Measurements from ENCODE around the gene JPH2.
"Not testable (repeated sequence)": the region's sequence is repeated elsewhere in the genome, so short reads cannot be mapped to it uniquely, and the experiment has no call there.

Gene JPH2

DNA sequence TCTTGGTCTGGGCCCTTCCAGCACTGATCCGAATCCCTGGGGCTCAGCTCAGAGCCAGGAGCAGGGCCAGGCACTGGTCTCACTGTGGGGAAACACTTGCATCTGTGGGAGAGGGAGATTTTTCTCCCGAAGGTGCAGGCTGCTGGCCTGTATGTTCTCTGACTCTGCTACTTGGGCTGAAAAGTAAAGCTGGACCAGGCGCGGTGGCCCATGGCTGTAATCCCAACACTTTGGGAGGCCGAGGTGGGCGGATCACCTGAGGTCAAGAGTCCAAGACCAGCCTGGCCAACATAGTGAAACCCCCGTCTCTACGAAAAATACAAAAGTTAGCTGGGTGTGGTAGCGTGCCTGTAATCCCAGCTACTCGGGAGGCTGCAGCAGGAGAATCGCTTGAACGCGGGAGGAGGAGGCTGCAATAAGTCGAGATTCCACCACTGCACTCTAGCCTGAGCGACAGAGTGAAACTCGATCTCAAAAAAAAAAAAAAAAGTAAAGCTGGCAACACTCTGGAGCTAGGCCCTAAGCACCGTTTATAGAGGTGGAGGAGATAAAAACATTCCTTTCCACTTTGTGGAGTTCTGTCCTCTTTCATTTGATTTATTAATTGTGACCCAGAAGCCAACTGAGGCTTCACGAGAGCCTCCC, 41.7 kb downstream of the JPH2 start:
- Mint-ChIP-seq H3K4me1 (ENCODE audit: low read depth) (no peaks in the 10 kb centered on the region), H3K36me3 (ENCODE audit: low read depth) (no peaks in the 10 kb centered on the region), H3K27ac (no peak overlapping the region), H3K9me3 (no peaks in the 10 kb centered on the region), H3K27me3 (peaks cover 9% of the 10 kb centered on the region), H3K4me3 (no peak overlapping the region)
- intact Hi-C loops (cut with micrococcal nuclease) = no loop called here

DNA sequence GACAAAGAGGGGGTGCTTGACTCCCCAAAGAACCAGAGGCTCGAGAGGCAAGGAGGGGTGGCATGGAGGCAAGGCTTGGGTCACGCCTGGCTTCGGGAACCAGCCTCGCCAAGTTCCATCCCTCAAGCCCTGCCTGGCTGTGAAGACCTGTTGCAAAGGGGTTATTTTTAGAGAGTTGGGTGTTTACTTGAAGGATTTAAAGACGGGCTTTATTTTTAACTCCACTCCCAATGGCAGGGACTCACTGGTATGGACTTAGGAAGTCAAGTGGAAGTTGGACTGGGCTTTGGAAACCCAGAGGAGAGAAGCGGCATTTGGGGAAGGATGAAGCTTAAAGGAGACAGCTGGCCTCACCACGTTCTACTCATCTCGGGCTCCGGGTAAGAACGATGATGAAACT, 43.1 kb downstream of the JPH2 start:
- intact Hi-C loops (cut with micrococcal nuclease) = no loop called here
- no peak overlapping the region for H3K27ac Mint-ChIP-seq
- H3K9me3 Mint-ChIP-seq = no peaks in the 10 kb centered on the region
- H3K4me3 Mint-ChIP-seq = no peak overlapping the region
- no peaks in the 10 kb centered on the region for H3K4me1 Mint-ChIP-seq (ENCODE audit: low read depth)
- H3K27me3 Mint-ChIP-seq = peaks cover 7% of the 10 kb centered on the region
- no peaks in the 10 kb centered on the region for H3K36me3 Mint-ChIP-seq (ENCODE audit: low read depth)

DNA sequence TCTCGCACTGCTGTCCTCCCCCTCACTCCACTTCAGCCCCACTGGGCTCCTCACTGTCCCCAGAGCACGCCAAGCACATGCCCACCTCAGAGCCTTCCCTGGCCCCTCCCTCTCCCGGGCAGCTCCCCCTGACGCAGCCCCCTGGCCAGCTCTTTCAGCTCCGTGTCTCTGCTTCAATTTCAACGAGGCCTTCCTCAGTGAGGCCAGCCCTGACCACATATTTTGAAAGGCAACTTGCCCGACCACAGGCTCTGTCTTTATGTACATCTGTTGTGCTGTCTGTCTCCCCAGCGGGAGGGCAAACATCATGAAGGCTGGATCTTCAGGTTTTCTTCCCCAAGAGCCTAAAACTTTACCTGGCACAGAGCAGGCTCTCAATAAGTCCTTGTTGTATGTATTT, 44.6 kb downstream of the JPH2 start:
- H3K4me1 Mint-ChIP-seq (ENCODE audit: low read depth) = no peaks in the 10 kb centered on the region
- H3K4me3 Mint-ChIP-seq = no peak overlapping the region
- H3K27me3 Mint-ChIP-seq = peaks cover 10% of the 10 kb centered on the region
- H3K27ac Mint-ChIP-seq = no peak overlapping the region
- H3K9me3 Mint-ChIP-seq = no peaks in the 10 kb centered on the region
- intact Hi-C loops (cut with micrococcal nuclease) = no loop called here
- no peaks in the 10 kb centered on the region for H3K36me3 Mint-ChIP-seq (ENCODE audit: low read depth)

DNA sequence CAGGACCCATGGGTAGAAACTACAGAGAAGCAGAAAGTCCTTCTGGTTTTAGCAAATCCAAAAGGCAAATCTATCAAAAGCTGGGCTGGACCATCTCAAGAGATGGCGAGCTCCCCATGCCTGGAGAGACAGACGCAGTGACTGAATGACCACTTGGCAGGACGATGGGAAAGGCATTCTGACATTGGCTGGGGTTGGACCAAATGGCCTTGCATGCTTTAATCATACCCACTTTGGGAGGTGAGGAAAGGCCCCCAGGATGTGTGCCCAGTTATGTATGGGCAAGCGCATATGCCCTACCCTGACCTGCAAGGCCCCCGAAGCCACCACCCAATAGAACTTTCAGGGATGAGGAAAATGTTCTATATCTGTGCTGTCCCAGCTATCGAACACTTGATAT, 45.1 kb downstream of the JPH2 start:
- no peak overlapping the region for H3K4me3 Mint-ChIP-seq
- H3K4me1 Mint-ChIP-seq (ENCODE audit: low read depth) = no peaks in the 10 kb centered on the region
- H3K27me3 Mint-ChIP-seq = peaks cover 10% of the 10 kb centered on the region
- no peak overlapping the region for H3K27ac Mint-ChIP-seq
- H3K36me3 Mint-ChIP-seq (ENCODE audit: low read depth) = no peaks in the 10 kb centered on the region
- H3K9me3 Mint-ChIP-seq = no peaks in the 10 kb centered on the region
- intact Hi-C loops (cut with micrococcal nuclease) = no loop called here

DNA sequence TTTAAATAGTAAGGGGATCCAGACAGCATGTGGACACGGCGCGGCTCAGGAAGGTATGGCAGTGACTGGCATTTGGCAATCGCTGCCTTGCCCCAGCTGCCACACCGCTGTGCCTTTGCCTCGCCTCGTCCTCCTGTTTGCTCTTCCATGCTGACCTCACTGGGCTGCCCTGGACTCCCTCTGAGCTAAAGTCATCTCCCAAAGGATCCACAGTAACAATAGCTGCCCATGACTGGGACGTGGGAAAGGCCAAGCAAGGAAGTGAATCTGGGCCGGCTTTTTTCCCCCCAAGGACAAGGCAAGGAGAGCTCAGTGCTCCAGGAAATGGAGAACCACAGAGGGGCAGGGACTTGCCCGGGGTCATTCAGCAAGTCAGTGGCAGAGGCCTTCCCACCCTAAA, 48.1 kb downstream of the JPH2 start:
- no peaks in the 10 kb centered on the region for H3K36me3 Mint-ChIP-seq (ENCODE audit: low read depth)
- H3K4me1 Mint-ChIP-seq (ENCODE audit: low read depth) = peaks cover 8% of the 10 kb centered on the region
- H3K4me3 Mint-ChIP-seq = no peak overlapping the region
- intact Hi-C loops (cut with micrococcal nuclease) = no loop called here
- no peaks in the 10 kb centered on the region for H3K9me3 Mint-ChIP-seq
- peaks cover 10% of the 10 kb centered on the region for H3K27me3 Mint-ChIP-seq
- H3K27ac Mint-ChIP-seq = no peak overlapping the region

DNA sequence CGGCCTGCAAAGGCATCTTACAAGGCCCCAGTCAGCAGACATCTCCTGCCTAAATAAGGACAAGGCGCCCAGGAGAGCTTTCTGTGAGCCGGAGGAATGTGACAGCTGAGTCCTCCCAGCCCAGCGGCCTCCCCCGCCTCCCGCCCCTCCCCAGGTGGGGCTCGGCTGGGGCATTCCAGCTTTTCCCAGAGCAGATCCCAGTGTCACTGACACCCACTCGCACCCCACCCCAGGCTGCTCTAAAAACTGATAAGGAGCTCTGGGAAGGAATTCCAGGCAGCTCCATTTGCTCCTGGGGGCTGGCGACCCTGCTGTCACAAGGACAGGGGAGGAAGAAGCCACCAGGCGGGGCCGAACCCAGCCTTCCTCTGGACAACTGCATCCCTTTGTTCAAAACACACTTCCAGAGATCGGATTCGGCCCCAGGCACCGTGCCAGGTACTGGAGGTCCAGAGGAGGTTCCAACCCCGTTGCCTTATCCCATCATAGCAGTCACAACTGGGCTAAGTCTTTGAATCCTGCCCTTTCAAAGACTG, 49.7 kb downstream of the JPH2 start:
- H3K4me3 Mint-ChIP-seq = no peak overlapping the region
- H3K9me3 Mint-ChIP-seq = no peaks in the 10 kb centered on the region
- H3K27ac Mint-ChIP-seq = no peak overlapping the region
- H3K36me3 Mint-ChIP-seq (ENCODE audit: low read depth) = no peaks in the 10 kb centered on the region
- intact Hi-C loops (cut with micrococcal nuclease) = no loop called here
- H3K27me3 Mint-ChIP-seq = peaks cover 6% of the 10 kb centered on the region
- peaks cover 8% of the 10 kb centered on the region for H3K4me1 Mint-ChIP-seq (ENCODE audit: low read depth)

DNA sequence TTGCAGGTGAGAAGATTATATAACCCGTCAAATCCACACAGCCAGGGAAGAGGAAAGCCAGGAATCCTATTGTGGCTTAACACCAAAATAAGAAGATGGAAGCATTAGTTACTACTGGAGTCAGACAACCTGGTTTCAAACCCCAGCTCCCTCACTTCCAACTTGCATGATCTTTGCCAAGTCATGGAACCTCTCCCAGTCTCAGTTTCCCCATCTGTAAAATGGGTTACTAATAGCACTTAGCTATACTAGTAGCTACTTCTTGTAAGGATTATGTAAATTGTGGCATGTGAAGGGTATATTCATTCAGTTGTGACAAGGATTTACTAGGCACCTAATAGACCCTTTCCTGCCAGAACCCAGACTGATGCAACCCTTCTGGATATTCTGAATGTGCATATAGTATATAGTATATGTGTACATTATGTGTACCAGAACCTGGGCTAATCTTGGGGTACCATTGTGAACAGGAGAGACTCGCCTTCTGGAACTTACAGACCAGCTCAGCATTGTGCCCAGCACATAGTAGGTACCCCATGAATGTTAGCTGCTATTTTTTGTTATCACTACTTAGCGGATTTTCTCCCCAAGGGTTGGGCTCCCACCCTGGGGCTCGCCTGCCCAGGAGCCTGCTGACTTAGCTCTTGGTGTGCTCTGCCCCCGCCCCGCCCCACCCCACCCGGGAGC, 50.3 kb downstream of the JPH2 start:
- Mint-ChIP-seq H3K4me1 (ENCODE audit: low read depth) (peaks cover 8% of the 10 kb centered on the region), H3K9me3 (no peaks in the 10 kb centered on the region), H3K36me3 (ENCODE audit: low read depth) (no peaks in the 10 kb centered on the region), H3K4me3 (no peak overlapping the region), H3K27me3 (peaks cover 6% of the 10 kb centered on the region), H3K27ac (no peak overlapping the region)
- intact Hi-C loops (cut with micrococcal nuclease) = no loop called here

DNA sequence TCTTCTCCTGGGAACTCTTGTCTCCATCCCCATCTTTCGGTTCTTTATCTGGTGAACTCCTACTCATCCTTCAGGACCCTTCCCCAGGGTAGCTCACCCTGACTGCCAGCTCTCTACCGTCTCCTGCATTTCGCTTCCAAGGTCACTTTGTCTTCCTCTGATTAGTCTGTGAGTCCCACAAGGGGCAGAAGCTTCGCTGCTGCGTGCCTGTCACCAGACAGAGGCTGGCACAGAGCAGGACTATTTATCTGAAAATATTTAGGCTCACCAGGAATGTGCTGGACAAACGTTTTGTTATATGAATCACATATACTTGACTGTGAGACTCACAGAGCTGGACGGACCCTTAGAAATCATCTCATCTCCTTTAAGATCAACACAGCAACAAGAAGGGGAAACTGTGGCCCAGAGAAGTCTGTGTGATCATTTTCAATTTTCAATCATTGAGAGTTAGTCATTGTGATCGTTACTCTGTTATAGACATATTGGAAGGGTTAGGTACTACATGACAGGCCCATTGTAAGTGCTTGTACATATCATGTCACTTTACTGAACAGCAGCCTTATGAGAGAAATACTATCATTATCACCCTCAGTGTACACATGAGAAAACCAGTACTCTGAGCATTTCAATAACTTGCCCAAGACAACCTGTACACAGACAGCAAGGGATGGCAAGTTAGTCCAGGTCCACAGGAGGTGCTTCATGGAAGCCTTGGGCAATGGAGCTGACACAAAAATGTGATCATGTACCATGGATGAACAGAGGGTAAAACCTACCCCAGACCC, 51.4 kb downstream of the JPH2 start:
- Mint-ChIP-seq H3K9me3 (no peaks in the 10 kb centered on the region), H3K27ac (no peak overlapping the region), H3K36me3 (ENCODE audit: low read depth) (no peaks in the 10 kb centered on the region), H3K4me3 (no peak overlapping the region), H3K27me3 (peaks cover 6% of the 10 kb centered on the region), H3K4me1 (ENCODE audit: low read depth) (peaks cover 8% of the 10 kb centered on the region)
- intact Hi-C loops (cut with micrococcal nuclease) = no loop called here

DNA sequence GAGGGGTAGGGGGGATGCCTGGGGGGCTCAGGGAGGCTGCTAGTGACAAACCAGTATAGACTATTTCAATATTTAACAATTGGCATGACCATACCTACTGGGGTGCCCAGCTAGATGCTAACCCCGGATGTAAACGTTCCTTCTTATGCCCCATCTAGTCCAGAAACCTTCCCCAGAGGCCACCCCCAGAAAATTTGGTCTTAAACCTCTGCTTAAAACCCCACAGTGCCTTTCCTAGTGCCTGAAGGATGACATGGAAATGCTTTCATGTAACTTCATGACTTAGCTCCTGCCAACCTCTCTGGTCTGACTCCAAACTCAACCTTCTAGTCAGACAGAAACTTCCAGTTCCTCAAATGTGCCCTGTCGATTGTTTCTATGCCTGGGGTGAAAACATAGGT, 52.0 kb downstream of the JPH2 start:
- H3K36me3 Mint-ChIP-seq (ENCODE audit: low read depth) = no peaks in the 10 kb centered on the region
- H3K4me3 Mint-ChIP-seq = no peak overlapping the region
- intact Hi-C loops (cut with micrococcal nuclease) = no loop called here
- H3K27me3 Mint-ChIP-seq = peaks cover 6% of the 10 kb centered on the region
- peaks cover 8% of the 10 kb centered on the region for H3K4me1 Mint-ChIP-seq (ENCODE audit: low read depth)
- H3K9me3 Mint-ChIP-seq = no peaks in the 10 kb centered on the region
- H3K27ac Mint-ChIP-seq = no peak overlapping the region

DNA sequence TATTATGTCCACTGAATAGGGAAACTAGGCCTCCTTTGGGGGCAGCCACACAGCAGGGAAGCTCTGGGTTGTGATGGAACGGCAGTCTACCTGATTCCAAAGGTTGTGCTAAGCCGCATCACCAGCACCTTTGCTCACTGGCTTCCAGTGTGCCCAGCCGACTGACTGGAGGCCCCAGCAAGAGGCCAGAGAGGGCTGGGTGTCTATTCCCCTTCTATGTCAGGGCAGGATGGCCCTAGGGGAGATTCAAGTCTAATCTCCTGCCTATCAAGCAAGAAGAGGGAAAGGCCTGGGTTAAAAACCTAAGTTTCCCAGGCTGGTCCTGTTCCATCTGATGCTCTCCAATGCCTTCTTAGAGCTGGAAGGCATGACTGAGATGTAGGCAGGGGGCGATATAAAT, 53.6 kb downstream of the JPH2 start:
- Mint-ChIP-seq H3K4me1 (ENCODE audit: low read depth) (peaks cover 8% of the 10 kb centered on the region), H3K27ac (no peak overlapping the region), H3K9me3 (no peaks in the 10 kb centered on the region), H3K36me3 (ENCODE audit: low read depth) (no peaks in the 10 kb centered on the region), H3K4me3 (no peak overlapping the region), H3K27me3 (peaks cover 2% of the 10 kb centered on the region)
- intact Hi-C loops (cut with micrococcal nuclease) = no loop called here

DNA sequence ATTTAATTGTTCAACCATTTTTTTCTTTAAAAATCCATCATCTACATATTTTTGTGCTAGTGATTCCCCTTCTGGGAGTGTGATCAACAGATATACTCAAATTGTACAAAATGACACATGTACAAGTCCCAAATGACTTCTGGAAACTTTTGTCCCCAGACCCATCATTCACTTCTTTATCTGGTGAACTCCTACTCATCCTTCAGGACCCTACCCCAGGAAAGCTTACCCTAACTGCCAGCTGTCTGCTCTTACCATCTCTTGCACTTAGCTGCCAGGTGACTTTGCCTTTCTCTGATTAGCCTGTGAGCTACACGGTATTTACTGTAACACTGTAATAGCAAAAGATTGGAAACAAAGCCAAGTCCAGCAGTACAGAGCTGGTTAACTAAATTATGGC, 55.3 kb downstream of the JPH2 start:
- Mint-ChIP-seq H3K4me3 (no peak overlapping the region), H3K27ac (no peak overlapping the region), H3K27me3 (peaks cover 1% of the 10 kb centered on the region), H3K36me3 (ENCODE audit: low read depth) (no peaks in the 10 kb centered on the region), H3K9me3 (no peaks in the 10 kb centered on the region), H3K4me1 (ENCODE audit: low read depth) (peaks cover 8% of the 10 kb centered on the region)
- intact Hi-C loops (cut with micrococcal nuclease) = no loop called here

DNA sequence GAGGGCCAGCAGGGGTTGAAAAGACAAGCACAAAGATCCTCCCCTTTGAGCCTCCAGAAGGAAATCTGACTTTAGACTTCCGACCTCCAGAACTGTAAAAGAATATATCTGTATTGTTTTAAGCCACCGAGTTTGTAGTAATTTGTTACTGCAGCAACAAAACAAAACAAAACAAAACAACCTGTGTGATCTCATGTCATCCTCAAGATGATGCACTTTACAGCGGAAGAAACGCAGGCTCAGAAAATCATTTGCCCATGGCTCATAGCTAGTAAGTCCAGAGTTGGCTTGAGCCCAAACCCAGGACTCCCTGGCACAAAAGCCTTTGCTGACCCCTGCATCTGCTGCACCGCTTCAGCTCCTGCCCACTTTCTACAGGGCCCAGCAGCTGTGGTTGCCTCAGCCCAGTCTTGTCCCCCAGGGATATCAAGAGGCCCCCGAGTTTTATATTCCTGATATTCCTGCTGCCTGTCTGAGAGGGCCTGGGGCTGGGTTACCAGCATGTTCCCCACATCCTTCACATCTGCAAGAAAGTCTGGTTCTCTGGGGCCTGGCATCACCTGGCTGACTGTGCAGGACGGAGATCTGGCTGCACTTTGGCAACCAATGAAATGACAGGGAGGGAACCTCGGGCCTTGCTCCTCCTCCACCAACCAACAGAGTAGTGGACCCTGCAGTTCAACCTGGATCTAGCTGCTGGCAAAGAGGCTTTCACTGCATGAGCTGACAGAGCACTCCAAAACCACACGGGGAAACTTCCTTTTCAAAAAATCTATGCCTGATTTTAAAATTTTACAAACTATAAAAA, 56.9 kb downstream of the JPH2 start:
- intact Hi-C loops (cut with micrococcal nuclease) = no loop called here
- Mint-ChIP-seq H3K27ac (no peak overlapping the region), H3K4me3 (no peak overlapping the region), H3K27me3 (peaks cover 4% of the 10 kb centered on the region), H3K36me3 (ENCODE audit: low read depth) (no peaks in the 10 kb centered on the region), H3K4me1 (ENCODE audit: low read depth) (peaks cover 3% of the 10 kb centered on the region), H3K9me3 (no peaks in the 10 kb centered on the region)

DNA sequence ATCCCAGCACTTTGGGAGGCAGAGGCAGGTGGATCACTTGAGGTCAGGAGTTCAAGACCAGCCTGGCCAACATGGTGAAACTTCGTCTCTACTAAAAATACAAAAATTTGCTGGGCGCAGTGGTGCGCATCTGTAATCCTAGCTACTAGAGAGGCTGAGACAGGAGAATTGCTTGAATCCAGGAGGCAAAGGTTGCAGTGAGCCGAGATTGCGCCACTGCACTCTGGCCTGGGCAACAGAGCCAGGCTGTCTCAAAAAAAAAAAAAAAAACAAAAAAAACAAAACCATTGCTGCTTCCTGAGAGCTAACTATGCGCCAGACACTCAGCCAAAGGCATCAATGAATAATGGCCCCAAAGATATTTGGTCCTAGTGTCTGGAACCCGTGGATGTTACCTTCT, 57.7 kb downstream of the JPH2 start:
- H3K4me3 Mint-ChIP-seq; H3K9me3 Mint-ChIP-seq; H3K4me1 Mint-ChIP-seq (ENCODE audit: low read depth); intact Hi-C loops (cut with micrococcal nuclease); H3K36me3 Mint-ChIP-seq (ENCODE audit: low read depth); H3K27ac Mint-ChIP-seq; H3K27me3 Mint-ChIP-seq: not testable (repeated sequence)

DNA sequence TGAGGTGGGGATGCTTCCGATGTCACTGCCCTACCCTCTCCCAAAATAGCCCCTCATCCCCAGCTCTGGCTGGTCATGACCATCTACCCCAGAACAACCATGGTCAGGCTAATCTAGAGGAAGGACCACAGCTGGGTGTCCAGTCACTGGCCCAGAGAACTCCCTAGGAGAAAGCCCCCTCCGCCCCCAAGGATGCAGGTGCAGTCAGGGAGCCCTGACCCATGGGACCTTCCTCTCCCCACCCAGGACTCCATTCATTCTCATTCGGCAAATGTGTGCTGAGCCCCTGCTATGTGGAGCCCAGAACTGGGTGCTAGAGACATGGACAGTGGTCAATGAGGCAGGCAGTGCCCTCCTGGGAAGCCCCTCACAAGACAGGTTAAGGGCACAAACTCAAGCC, 60.5 kb downstream of the JPH2 start:
- no peak overlapping the region for H3K27ac Mint-ChIP-seq
- H3K4me1 Mint-ChIP-seq (ENCODE audit: low read depth) = no peaks in the 10 kb centered on the region
- intact Hi-C loops (cut with micrococcal nuclease) = no loop called here
- H3K36me3 Mint-ChIP-seq (ENCODE audit: low read depth) = no peaks in the 10 kb centered on the region
- H3K4me3 Mint-ChIP-seq = no peak overlapping the region
- no peaks in the 10 kb centered on the region for H3K9me3 Mint-ChIP-seq
- peaks cover 10% of the 10 kb centered on the region for H3K27me3 Mint-ChIP-seq
